ENCODE results near the gene RPS6KA2.

- TF ChIP-seq CTCF (IDR thresholded peaks at IDR 0.05) (no peak), ZFX (IDR thresholded peaks at IDR 0.05; ENCODE audit: borderline replicate concordance) (no peak)
Measured at GRCh38 chr6:166393535-166393823, 233.6 kb downstream of the RPS6KA2 start.

All from 22Rv1 (cell line).